Hematopoietic multipotent progenitor cell treated with erythropoietin and hydrocortisone succinate and interleukin-3 and kit ligand, for 17 days (in vitro differentiated cells): ENCODE measurements around the gene IER5.

Source experiments
- DNase-seq: peaks from one replicate; pipeline ENCODE4 v3.0.0-alpha.2; 2015; ENCODE audit warnings: low spot score

Gene IER5

GRCh38 chr1:181099152-181100014 is 10.9 kb downstream of the IER5 start:
- peak; percentile 26 for DNase-seq

GRCh38 chr1:181100015-181100905 is 11.8 kb downstream of the IER5 start:
- peak; percentile 21 for DNase-seq

- no peak for DNase-seq
Measured at GRCh38 chr1:181100934-181101333, 12.4 kb downstream of the IER5 start.

- no peak for DNase-seq
Measured at GRCh38 chr1:181101581-181102226, 13.2 kb downstream of the IER5 start.

GRCh38 chr1:181102841-181103240 is 14.3 kb downstream of the IER5 start:
- no peak for DNase-seq

GRCh38 chr1:181103399-181103798 is 14.9 kb downstream of the IER5 start:
- DNase-seq = no peak

- DNase-seq = no peak
Measured at GRCh38 chr1:181104042-181104789, 15.7 kb downstream of the IER5 start.

GRCh38 chr1:181104790-181105133 is 16.3 kb downstream of the IER5 start:
- no peak for DNase-seq

GRCh38 chr1:181105134-181106021 is 16.9 kb downstream of the IER5 start:
- peak; percentile 93 for DNase-seq

GRCh38 chr1:181106022-181106312 is 17.5 kb downstream of the IER5 start:
- DNase-seq = no peak

- no peak for DNase-seq
Measured at GRCh38 chr1:181106479-181106878, 18.0 kb downstream of the IER5 start.

GRCh38 chr1:181107711-181108110 is 19.2 kb downstream of the IER5 start:
- no peak for DNase-seq

- no peak for DNase-seq
Measured at GRCh38 chr1:181108304-181108867, 19.9 kb downstream of the IER5 start.

- no peak for DNase-seq
Measured at GRCh38 chr1:181110013-181110412, 21.5 kb downstream of the IER5 start.

GRCh38 chr1:181111559-181111958 is 23.1 kb downstream of the IER5 start:
- no peak for DNase-seq

GRCh38 chr1:181112071-181112929 is 23.8 kb downstream of the IER5 start:
- DNase-seq = peak; percentile 68

- DNase-seq = peak; percentile 53
Measured at GRCh38 chr1:181113059-181113641, 24.6 kb downstream of the IER5 start.

- DNase-seq = no peak
Measured at GRCh38 chr1:181114574-181115367, 26.3 kb downstream of the IER5 start.

- no peak for DNase-seq
Measured at GRCh38 chr1:181115368-181115684, 26.8 kb downstream of the IER5 start.
